ENCODE data around the gene ARFIP1.

ARFIP1 gene

DNA sequence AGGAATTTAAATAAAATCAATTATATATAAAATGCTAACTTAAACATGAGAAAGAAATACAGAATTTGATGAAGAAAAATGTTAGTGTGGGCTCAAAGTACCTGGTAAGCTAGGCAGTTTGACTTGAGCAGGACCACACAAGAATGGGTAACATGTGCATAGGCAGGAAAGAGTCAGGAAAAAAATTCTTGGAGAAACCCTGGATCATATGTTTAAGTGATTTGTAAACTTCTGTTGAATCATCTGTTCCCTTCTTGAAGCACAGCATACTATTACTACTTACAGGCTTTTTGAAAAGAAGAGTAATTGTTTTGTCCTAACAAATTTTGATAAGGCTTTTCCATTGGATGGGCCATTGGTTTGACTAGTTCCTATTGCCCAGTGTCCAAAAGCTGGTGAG, 118.9 kb downstream of the ARFIP1 start:
- no peak for TF ChIP-seq CTCF (IDR thresholded peaks at IDR 0.05; ENCODE audit: low read depth, low read length)
- DNase-seq (ENCODE audit: extremely low read depth, low read depth), result no peak

- TF ChIP-seq CTCF (IDR thresholded peaks at IDR 0.05; ENCODE audit: low read depth, low read length), result no peak
- DNase-seq (ENCODE audit: extremely low read depth, low read depth), result no peak
These were observed 120.6 kb downstream of the ARFIP1 start for GRCh38 chr4:152900395-152900794.

GRCh38 chr4:152901205-152901604, 121.5 kb downstream of the ARFIP1 start:
- no peak for TF ChIP-seq CTCF (IDR thresholded peaks at IDR 0.05; ENCODE audit: low read depth, low read length)
- no peak for DNase-seq (ENCODE audit: extremely low read depth, low read depth)

DNA sequence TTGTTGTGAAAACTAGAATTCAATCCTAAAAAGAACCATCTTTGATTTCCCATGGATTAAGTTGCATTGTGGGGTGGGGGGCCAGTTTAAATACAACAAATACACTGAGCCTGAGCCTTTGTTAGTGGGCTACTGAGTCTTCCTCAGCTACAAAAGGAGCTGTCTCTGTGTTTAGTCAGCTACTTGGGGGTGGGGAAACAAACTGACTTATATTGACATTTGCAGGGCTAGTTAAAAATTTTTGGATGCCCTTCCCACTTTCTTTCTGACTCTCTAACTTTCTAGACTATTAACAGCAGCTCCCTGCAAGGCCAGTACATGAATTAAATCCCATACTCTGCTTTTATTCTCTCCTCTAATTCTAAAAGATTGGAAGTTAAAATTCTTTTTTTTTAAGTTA, 123.9 kb downstream of the ARFIP1 start:
- DNase-seq (ENCODE audit: extremely low read depth, low read depth), result no peak
- no peak for TF ChIP-seq CTCF (IDR thresholded peaks at IDR 0.05; ENCODE audit: low read depth, low read length)

- DNase-seq (ENCODE audit: extremely low read depth, low read depth), result no peak
- TF ChIP-seq CTCF (IDR thresholded peaks at IDR 0.05; ENCODE audit: low read depth, low read length), result no peak
These were observed 130.1 kb downstream of the ARFIP1 start for GRCh38 chr4:152909901-152910300.

DNA sequence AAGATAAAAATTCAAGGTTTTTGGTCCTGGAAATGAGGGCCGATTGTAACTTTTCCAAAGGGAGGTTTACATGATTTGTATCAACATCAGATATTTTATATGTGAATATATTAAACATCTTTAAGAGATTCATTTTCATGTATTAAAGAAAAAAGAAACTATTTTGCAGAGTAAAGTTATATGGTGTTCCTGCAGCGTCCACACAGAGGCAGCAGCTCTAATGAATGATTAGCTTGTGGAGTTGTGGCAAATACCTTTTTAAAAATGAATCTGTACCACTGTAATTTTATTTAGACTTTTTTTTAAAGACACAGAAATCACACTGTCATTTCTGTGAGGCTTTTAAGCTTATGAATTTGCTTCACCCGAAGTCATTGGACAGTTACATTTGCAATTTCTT, 130.8 kb downstream of the ARFIP1 start:
- TF ChIP-seq CTCF (IDR thresholded peaks at IDR 0.05; ENCODE audit: low read depth, low read length), result no peak
- DNase-seq (ENCODE audit: extremely low read depth, low read depth), result no peak

DNA sequence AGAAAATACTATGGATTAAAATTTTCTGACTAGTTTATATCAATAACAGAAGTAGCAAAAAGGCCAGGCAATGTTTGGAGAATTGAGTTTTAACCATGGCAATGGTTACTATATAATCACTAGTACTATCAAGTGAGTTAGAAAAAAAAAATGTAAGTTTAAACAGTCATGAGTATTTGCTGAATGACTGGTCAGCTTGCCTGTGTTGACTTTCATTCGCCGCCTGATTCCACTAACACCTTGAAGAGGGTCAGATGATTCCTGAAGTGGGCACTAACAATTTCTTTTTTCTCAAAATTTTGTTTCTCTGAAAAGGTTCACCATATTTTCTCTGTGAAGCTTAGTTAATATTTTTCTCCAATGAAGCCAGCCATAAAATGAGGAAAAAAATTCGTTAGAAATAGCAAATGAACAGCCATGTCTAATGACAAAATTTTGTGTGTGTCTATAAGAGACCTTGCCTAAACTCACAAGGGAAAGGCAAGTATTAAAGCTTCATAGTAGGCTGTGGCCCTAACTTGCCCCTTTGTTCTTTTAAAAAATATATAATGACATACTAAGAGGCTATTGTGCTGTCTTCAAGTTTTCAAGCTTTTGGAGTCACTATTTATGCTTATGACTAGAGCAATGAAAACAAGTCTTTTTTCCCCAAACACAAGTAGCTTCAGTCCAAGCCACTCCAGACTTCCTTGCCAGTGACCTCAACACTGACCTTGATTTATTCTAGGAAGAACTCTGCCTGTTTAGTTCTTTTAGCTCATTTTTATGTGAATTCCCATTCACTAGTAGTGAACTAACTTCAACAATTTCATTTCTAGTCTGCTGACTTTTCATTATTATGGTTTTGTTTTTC, 138.0 kb downstream of the ARFIP1 start:
- TF ChIP-seq CTCF (IDR thresholded peaks at IDR 0.05; ENCODE audit: low read depth, low read length), result no peak

More for the DNA sequence above, 138.0 kb downstream of the ARFIP1 start:
- no peak for DNase-seq (ENCODE audit: extremely low read depth, low read depth)

Measured in AG09319 (cell line).